ENCODE data around the gene MRC1.

Gene MRC1

GRCh38 chr10:17808971-17809841, at the start of gene MRC1:
Gene MRC1 (plus strand): TSS chr10:17809348. CDS start chr10:17809466, 118 bp downstream.
- DNase-seq (ENCODE audit: low read depth) = no peak

DNA sequence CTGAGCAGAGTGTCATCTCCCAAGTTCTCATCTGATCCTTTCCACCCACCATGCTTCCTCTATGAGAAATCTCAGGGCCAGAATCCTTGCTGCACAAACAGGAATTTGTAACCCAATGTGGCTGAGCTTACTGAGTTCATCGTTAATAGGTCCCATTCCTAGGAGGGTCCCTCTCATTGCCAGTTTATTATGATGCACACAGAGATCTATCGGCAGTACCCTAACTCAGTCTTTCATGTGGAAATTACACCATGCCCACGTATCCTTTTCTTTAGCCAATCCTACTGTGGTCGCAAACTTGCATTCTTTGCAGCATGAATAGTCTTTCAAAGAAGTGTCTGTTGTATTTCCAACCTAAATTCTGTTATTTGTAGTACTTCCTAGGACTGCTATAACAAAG, 45.0 kb upstream of the MRC1 start:
- DNase-seq (ENCODE audit: low read depth) = no peak

- no peak for DNase-seq (ENCODE audit: low read depth)
These were observed 43.5 kb upstream of the MRC1 start for GRCh38 chr10:17765602-17766001.

GRCh38 chr10:17766731-17767130, 42.4 kb upstream of the MRC1 start:
- DNase-seq (ENCODE audit: low read depth) = no peak

GRCh38 chr10:17768496-17768895, 40.7 kb upstream of the MRC1 start:
- no peak for DNase-seq (ENCODE audit: low read depth)

GRCh38 chr10:17768957-17769356, 40.2 kb upstream of the MRC1 start:
- DNase-seq (ENCODE audit: low read depth) = no peak

- DNase-seq (ENCODE audit: low read depth) = no peak
These were observed 38.1 kb upstream of the MRC1 start for GRCh38 chr10:17771017-17771416.

DNA sequence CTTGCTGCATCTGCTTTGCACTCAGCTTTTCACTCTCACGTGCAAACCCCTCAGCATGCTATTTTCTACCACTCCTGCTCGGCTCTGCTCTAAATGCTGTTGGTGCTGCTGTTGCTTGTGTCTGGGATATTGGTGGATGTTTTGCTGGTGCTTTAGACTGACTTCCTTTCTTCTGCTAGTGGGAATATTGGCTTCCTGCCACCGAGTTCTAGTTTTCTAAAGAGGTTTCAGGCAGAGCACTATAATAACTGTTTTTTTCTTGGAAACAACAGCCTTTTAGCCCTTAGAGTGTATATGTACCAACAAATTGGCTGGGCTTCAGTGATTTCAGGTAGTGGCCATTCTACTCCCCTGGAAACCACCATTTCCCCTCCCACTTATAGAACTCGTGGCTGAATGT, 29.4 kb upstream of the MRC1 start:
- DNase-seq (ENCODE audit: low read depth) = no peak

DNA sequence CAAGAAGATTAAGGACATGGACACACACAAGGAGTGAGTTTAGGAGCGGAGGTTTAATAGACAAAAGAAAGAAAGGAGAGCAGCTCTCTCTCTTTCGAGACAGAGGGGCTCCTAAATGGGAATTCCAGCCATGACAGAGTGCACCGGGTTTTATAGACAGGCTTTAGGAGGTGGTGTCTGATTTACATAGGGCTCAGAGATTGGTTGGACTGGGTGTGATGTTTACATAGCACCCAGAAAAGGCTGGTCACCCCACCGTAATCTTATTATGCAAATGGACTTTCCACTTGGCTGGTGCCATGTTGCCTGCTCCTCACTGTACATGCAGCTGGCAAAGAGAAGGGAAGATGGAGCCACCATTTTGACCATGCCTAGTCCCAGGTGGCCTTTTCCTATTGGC, 28.4 kb upstream of the MRC1 start:
- no peak for DNase-seq (ENCODE audit: low read depth)

GRCh38 chr10:17781856-17782255, 27.3 kb upstream of the MRC1 start:
- no peak for DNase-seq (ENCODE audit: low read depth)

- no peak for DNase-seq (ENCODE audit: low read depth)
These were observed 26.1 kb upstream of the MRC1 start for GRCh38 chr10:17782921-17783665.

DNA sequence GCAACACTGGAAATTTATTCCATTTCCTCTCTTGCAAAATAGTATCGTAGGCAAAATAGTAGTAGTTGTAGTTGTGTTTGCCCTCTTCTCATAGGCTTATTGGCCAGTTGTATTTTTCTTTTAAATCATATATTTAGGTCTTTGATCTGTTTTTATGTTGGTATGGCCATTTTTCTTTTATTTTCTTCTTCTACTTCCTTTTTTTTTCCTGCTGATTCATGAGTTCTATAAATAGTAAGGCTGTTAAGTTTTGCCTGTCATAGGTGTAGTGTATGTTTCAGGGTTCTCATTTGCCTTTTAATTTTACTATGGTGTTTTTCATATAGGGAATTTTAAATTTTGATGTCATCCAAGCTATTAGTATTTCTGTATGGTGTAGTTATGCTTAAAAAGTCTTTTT, 25.4 kb upstream of the MRC1 start:
- DNase-seq (ENCODE audit: low read depth) = no peak

GRCh38 chr10:17784688-17785087, 24.5 kb upstream of the MRC1 start:
- DNase-seq (ENCODE audit: low read depth) = no peak

- no peak for DNase-seq (ENCODE audit: low read depth)
These were observed 23.7 kb upstream of the MRC1 start for GRCh38 chr10:17785276-17785930.

DNA sequence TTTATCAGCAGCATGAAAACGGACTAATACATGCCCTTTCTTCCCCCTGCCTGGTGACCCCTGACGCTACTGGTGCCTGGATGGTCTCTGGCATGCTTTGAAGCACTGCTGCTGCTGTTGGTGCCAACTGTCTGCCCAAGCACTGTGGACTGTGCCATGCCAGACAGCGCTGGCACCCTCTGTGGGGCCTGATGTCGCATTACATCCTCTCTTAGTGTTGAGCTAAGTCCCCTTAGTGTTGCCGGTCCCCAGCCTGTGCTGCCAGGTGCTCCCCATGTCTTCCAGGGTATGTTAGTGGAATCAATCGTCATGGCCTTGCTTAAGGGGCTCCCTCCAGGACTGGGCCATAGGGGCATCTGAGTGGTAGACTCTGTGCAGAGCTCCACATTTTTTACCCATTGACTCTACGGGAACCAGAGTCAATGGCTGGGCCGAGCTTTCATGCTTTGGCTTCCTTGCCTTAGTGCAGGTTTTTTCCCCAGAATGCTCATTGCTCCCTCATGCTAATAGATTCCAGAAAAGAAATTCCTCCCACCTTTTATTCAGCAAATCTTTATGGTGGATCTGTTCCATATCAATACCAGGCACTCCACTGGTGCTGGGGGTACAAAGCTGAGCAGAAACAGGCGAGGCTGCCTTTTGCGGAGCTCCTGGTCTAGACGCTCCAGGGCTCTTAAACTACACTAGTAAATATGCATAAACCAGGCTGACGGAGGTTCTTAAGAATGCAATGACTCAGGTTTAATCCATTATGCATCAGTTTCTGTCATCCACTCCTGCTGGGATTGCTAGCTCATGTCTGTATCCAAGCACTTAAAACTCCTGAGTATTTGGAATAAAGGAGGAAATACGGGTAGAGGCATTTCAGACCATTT, 21.8 kb upstream of the MRC1 start:
- no peak for DNase-seq (ENCODE audit: low read depth)

- no peak for DNase-seq (ENCODE audit: low read depth)
These were observed 20.5 kb upstream of the MRC1 start for GRCh38 chr10:17788646-17789045.

GRCh38 chr10:17789396-17789795, 19.8 kb upstream of the MRC1 start:
- DNase-seq (ENCODE audit: low read depth) = no peak

- no peak for DNase-seq (ENCODE audit: low read depth)
These were observed 18.5 kb upstream of the MRC1 start for GRCh38 chr10:17790651-17791050.

DNA sequence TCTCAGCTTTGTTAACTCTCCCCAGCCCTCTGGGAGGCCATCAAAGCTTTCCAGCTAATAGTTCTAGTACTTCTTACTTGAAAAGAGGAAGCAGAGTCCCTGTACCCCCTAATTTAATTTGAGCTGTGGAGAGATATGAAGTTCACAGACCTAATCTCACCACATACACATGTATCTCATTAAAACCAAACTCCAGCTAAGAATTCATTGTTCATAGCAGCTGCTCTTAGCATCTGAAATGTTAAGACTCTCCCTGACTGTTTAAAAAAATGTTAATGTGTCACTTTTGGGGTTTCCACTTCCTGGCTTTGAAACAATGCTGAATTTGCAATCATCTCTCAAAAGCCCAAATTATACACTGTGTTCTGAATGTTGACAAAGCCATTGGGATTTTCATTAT, 16.2 kb upstream of the MRC1 start:
- no peak for DNase-seq (ENCODE audit: low read depth)

DNA sequence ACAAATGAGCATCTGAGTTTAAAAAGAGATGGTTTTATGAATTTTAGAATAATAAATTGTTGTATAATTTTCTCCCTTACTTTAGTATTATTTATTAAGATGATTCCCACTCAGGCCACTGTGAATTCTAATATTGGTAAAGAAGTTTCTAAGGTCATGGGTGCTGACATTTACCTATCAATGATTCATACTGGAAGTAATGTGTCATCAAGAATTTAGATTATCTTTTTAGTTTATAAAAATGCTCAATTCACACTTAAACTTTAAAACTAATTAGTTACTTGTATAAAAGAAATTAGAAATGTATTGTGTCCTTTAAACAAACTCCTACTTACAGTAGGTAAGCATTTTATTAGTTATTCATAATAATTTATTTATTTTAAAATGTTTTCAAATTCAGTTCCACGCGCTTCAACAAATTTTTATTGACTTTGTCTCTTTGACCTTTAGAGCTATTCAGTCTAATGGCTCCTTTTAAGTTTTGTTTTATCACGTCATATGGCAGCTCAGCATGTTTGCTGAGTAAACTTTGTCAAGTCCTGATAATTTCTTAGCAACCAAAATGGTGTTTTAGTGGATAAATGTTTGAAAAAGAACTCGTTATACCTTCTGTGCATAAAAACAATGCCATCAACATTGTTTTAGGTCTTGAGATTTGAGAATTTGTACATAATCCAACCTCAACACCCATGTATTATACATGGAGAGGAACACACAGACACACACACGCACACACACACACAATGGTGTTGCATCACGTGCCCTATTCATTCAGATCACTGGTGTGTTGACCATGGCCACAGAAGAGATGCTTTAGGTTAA, 15.1 kb upstream of the MRC1 start:
- no peak for DNase-seq (ENCODE audit: low read depth)

DNA sequence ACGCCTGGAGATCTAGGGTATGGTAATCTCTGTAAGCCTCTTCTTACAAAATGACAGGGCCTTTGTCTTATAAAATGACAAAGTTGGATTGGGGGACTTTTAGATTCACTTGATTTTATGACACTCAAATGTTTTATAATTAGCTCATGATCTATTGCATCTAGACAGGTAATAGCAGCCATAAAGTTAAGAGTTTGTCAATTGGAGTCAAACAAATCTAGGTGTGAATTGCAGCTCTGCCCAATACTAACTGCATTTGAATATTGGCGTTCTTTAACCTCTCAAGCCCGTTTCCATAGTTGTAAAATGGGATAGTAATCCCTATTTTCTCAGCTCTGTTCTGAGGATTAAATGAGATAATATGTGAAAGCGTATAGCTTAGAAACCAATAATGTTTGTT, 14.1 kb upstream of the MRC1 start:
- DNase-seq (ENCODE audit: low read depth) = no peak

Data from stimulated activated CD8-positive, alpha-beta memory T cell treated with anti-CD3 and anti-CD28 coated beads, Interleukin-15, amount 100 ng/mL, for 1 hour (primary cell).